ENCODE results near the gene SPINK8. TPM values are rescaled to one million over a fixed set of nuclear protein-coding genes. Genes with fewer than 3 reads are reported as not detected.
"Not testable (repeated sequence)": the region's sequence is repeated elsewhere in the genome, so short reads cannot be mapped to it uniquely, and the experiment has no call there.

The SPINK8 gene
- total RNA-seq, 1 donor from 2014 or later = not detected

DNA sequence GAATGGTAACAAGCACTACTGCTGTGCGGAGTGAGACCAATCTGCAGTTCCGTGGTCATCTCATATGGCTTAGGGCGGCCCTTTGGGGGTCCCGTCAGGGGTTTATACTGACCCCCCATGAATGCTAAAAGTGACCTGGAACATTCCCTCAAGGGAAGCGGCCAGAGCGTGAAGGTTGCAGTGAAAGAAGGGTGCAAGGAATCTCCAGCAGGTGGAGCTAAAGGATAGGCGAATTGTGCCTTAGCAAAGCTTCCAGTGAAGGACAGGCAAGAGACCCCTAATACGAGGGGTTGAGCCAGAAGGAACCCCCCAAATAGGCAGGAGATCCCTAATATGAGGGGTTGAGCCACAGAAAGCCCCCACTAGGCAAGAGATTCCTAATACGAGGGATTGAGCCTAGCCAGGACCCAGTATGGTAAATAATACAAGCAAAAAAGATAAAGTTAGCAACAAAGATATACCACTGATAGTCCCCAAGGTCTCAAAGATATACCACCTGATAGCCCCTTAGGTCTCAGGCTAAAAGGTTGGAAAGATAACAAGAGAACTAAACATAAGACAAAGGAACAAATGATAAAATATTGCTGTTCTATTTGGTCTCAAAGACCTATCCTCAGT, 59.8 kb downstream of the SPINK8 start:
- H3K9me3 Mint-ChIP-seq (ENCODE audit: unreplicated experiment) = no peaks in the 10 kb centered on the region
- H3K4me3 Mint-ChIP-seq (ENCODE audit: unreplicated experiment) = no peak overlapping the region
- no peaks in the 10 kb centered on the region for H3K4me1 Mint-ChIP-seq (ENCODE audit: unreplicated experiment)
- H3K27me3 Mint-ChIP-seq (ENCODE audit: unreplicated experiment) = no peaks in the 10 kb centered on the region
- no peak overlapping the region for H3K27ac Mint-ChIP-seq (ENCODE audit: unreplicated experiment)
- peaks cover 3% of the 10 kb centered on the region for H3K36me3 Mint-ChIP-seq (ENCODE audit: unreplicated experiment)
- DNase-seq (ENCODE audit: extremely low spot score, unreplicated experiment) = no peak
- TF ChIP-seq, protein P1, sequence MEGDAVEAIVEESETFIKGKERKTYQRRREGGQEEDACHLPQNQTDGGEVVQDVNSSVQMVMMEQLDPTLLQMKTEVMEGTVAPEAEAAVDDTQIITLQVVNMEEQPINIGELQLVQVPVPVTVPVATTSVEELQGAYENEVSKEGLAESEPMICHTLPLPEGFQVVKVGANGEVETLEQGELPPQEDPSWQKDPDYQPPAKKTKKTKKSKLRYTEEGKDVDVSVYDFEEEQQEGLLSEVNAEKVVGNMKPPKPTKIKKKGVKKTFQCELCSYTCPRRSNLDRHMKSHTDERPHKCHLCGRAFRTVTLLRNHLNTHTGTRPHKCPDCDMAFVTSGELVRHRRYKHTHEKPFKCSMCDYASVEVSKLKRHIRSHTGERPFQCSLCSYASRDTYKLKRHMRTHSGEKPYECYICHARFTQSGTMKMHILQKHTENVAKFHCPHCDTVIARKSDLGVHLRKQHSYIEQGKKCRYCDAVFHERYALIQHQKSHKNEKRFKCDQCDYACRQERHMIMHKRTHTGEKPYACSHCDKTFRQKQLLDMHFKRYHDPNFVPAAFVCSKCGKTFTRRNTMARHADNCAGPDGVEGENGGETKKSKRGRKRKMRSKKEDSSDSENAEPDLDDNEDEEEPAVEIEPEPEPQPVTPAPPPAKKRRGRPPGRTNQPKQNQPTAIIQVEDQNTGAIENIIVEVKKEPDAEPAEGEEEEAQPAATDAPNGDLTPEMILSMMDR (IDR thresholded peaks at IDR 0.05) = peak; percentile 81

DNA sequence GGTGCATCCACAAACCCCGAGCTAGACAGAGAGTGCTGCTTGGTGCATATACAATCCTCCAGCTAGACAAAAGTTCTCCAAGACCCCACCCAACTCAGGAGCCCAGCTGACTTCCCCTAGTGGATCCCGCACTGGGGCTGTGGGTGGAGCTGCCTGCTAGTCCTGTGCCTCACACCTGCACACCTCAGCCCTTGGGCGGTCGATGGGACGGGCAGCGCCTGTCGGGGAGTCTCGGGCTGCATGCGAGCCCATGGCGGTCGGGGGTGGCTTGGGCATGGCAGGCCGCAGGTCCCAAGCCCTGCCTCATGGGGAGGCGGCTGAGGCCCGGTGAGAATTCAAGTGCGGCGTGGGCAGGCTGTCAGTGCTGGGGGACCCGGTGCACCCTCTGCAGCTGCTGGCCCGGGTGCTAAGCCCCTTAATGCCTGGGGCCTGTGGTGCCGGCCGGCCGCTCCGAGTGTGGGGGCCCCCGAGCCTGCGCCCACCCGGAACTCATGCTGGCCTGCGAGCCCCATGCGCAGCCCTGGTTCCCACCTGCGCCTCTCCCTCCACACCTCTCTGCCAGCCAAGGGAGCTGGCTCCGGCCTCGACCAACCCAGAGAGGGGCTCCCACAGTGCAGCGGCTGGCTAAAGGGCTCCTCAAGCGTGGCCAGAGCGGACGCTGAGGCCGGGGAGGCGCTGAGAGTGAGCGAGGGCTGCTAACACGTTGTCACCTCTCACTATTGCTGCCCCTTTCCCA, 61.5 kb downstream of the SPINK8 start:
- H3K4me3 Mint-ChIP-seq (ENCODE audit: unreplicated experiment) = no peak overlapping the region

DNA sequence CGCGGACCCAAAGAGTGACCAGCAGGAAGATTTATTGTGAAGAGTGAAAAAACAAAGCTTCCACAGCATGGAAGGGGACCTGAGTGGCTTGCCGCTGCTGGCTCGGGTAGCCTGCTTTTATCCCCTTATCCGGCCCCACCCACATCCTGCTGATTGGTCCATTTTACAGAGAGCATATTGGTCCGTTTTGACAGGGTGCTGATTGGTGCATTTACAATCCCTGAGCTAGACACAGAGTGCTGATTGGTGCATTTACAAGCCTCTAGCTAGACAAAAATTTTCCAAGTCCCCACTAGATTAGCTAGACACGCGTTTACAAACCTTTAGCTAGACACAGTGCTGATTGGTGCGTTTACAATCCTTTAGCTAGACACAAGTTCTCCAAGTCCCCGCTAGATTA, 62.2 kb downstream of the SPINK8 start:
- not testable (repeated sequence) for H3K27ac Mint-ChIP-seq (ENCODE audit: unreplicated experiment); H3K4me1 Mint-ChIP-seq (ENCODE audit: unreplicated experiment); H3K4me3 Mint-ChIP-seq (ENCODE audit: unreplicated experiment); H3K27me3 Mint-ChIP-seq (ENCODE audit: unreplicated experiment); H3K9me3 Mint-ChIP-seq (ENCODE audit: unreplicated experiment)
- DNase-seq (ENCODE audit: extremely low spot score, unreplicated experiment) = peak; percentile 38
- H3K36me3 Mint-ChIP-seq (ENCODE audit: unreplicated experiment) = peaks cover 20% of the 10 kb centered on the region

More for the DNA sequence above, 61.5 kb downstream of the SPINK8 start:
- H3K36me3 Mint-ChIP-seq (ENCODE audit: unreplicated experiment) = peaks cover 14% of the 10 kb centered on the region
- peak; percentile 84 for DNase-seq (ENCODE audit: extremely low spot score, unreplicated experiment)
- H3K27ac Mint-ChIP-seq (ENCODE audit: unreplicated experiment) = no peak overlapping the region
- no peaks in the 10 kb centered on the region for H3K4me1 Mint-ChIP-seq (ENCODE audit: unreplicated experiment)
- H3K27me3 Mint-ChIP-seq (ENCODE audit: unreplicated experiment) = no peaks in the 10 kb centered on the region
- TF ChIP-seq, protein P1 (IDR thresholded peaks at IDR 0.05) = no peak
- H3K9me3 Mint-ChIP-seq (ENCODE audit: unreplicated experiment) = no peaks in the 10 kb centered on the region

DNA sequence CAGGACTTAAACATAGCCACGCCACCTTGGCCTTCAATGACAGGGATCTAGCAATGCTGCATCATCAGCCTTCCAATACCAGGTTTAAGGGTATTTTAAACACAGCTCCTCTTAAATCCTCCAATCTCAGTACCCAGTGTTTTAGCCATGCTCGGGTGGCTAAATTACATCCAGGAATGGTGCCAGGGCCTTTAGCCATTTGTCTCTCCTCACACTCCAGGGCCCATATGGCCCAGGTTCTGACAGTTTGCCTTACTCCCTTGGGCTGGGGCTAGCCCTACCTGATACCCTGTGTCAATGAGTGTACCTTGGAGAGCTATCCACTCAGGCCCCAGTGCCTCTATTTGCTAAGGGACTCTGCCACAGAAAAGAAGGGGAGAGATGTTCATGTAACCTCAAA, 63.2 kb downstream of the SPINK8 start:
- peak; percentile 36 for DNase-seq (ENCODE audit: extremely low spot score, unreplicated experiment)
- TF ChIP-seq, protein P1 (IDR thresholded peaks at IDR 0.05) = no peak
- no peak overlapping the region for H3K27ac Mint-ChIP-seq (ENCODE audit: unreplicated experiment)
- H3K27me3 Mint-ChIP-seq (ENCODE audit: unreplicated experiment) = no peaks in the 10 kb centered on the region
- no peaks in the 10 kb centered on the region for H3K4me1 Mint-ChIP-seq (ENCODE audit: unreplicated experiment)
- no peak overlapping the region for H3K4me3 Mint-ChIP-seq (ENCODE audit: unreplicated experiment)
- peaks cover 20% of the 10 kb centered on the region for H3K36me3 Mint-ChIP-seq (ENCODE audit: unreplicated experiment)
- H3K9me3 Mint-ChIP-seq (ENCODE audit: unreplicated experiment) = no peaks in the 10 kb centered on the region

DNA sequence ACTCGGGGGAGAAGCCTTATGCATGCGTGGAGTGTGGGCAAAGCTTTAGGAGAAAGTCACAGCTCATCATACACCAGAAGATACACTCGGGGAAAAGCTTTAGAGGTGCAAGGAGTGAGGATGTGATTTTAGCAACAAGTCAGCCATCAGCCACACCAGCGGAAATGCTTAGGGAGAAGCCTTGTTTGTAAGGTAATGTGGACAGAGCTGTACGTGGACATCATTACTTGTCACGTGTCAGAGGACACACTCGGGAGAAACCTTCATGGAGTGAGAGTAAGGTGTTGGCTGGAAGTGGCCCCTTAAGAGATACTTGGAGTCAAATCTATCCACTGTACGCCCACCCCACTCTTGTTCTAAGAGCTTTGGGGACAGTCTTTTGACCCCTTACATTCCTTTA, 63.9 kb downstream of the SPINK8 start:
- Mint-ChIP-seq H3K9me3 (ENCODE audit: unreplicated experiment) (no peaks in the 10 kb centered on the region), H3K4me3 (ENCODE audit: unreplicated experiment) (no peak overlapping the region), H3K36me3 (ENCODE audit: unreplicated experiment) (peaks cover 20% of the 10 kb centered on the region)

More for the DNA sequence above, 63.9 kb downstream of the SPINK8 start:
- TF ChIP-seq, protein P1 (IDR thresholded peaks at IDR 0.05) = no peak
- Mint-ChIP-seq H3K4me1 (ENCODE audit: unreplicated experiment) (no peaks in the 10 kb centered on the region), H3K27me3 (ENCODE audit: unreplicated experiment) (no peaks in the 10 kb centered on the region), H3K27ac (ENCODE audit: unreplicated experiment) (no peak overlapping the region)
- DNase-seq (ENCODE audit: extremely low spot score, unreplicated experiment) = peak; percentile 46

Measured in osteocyte (in vitro differentiated cells).